NCI-H1694 (cell line): ENCODE results near the gene TSHZ2.
"Not testable (repeated sequence)": the region's sequence is repeated elsewhere in the genome, so short reads cannot be mapped to it uniquely, and the experiment has no call there.

Source experiments
- DNase-seq: peaks from one replicate; lab custom pipeline; 2025; lab: John Stamatoyannopoulos, UW

The TSHZ2 gene

GRCh38 chr20:53454675-53455276 lies 482.6 kb downstream of the TSHZ2 start:
- DNase-seq = no peak

GRCh38 chr20:53463101-53463972 lies 491.2 kb downstream of the TSHZ2 start:
- DNase-seq = no peak

GRCh38 chr20:53466279-53466678 lies 494.1 kb downstream of the TSHZ2 start:
- no peak for DNase-seq

- DNase-seq = no peak
Measured at GRCh38 chr20:53468587-53468986, 496.4 kb downstream of the TSHZ2 start.

GRCh38 chr20:53472859-53473258 lies 500.7 kb downstream of the TSHZ2 start:
- not testable (repeated sequence) for DNase-seq

- peak; percentile 16 for DNase-seq
Measured at GRCh38 chr20:53480913-53481312, 508.8 kb downstream of the TSHZ2 start.

GRCh38 chr20:53487461-53488200 lies 515.5 kb downstream of the TSHZ2 start:
- no peak for DNase-seq

- DNase-seq = no peak
Measured at GRCh38 chr20:53488775-53489272, 516.7 kb downstream of the TSHZ2 start.

GRCh38 chr20:53489528-53489927 lies 517.4 kb downstream of the TSHZ2 start:
- DNase-seq = no peak

GRCh38 chr20:53490620-53491019 lies 518.5 kb downstream of the TSHZ2 start:
- no peak for DNase-seq

GRCh38 chr20:53491462-53491861 lies 519.3 kb downstream of the TSHZ2 start:
- DNase-seq = no peak

- no peak for DNase-seq
Measured at GRCh38 chr20:53492212-53492611, 520.1 kb downstream of the TSHZ2 start.

- DNase-seq = no peak
Measured at GRCh38 chr20:53493311-53493857, 521.2 kb downstream of the TSHZ2 start.

GRCh38 chr20:53494753-53495152 lies 522.6 kb downstream of the TSHZ2 start:
- no peak for DNase-seq

GRCh38 chr20:53495398-53496092 lies 523.4 kb downstream of the TSHZ2 start:
- no peak for DNase-seq

GRCh38 chr20:53497246-53497645 lies 525.1 kb downstream of the TSHZ2 start:
- no peak for DNase-seq

GRCh38 chr20:53498341-53498740 lies 526.2 kb downstream of the TSHZ2 start:
- DNase-seq = no peak

GRCh38 chr20:53500651-53501050 lies 528.5 kb downstream of the TSHZ2 start:
- DNase-seq = no peak

- DNase-seq = no peak
Measured at GRCh38 chr20:53502820-53503219, 530.7 kb downstream of the TSHZ2 start.

GRCh38 chr20:53503517-53503919 lies 531.4 kb downstream of the TSHZ2 start:
- no peak for DNase-seq

GRCh38 chr20:53504106-53504505 lies 531.9 kb downstream of the TSHZ2 start:
- DNase-seq = not testable (repeated sequence)

- no peak for DNase-seq
Measured at GRCh38 chr20:53510262-53510661, 538.1 kb downstream of the TSHZ2 start.
